ENCODE results near the gene ZNF14.
A peak's percentile ranks its signal among the peaks of the same experiment; 100 is the strongest.
"Not testable (repeated sequence)": the region's sequence is repeated elsewhere in the genome, so short reads cannot be mapped to it uniquely, and the experiment has no call there.

ZNF14 gene

GRCh38 chr19:19732579-19733501 is at the start of gene ZNF14:
Gene ZNF14, minus strand, starts transcription at chr19:19733112. Its CDS starts 154 bp downstream, at chr19:19732958.
- peak; percentile 100 for DNase-seq (ENCODE audit: low spot score)

- not testable (repeated sequence) for DNase-seq (ENCODE audit: low spot score)
Measured at GRCh38 chr19:19781791-19782190, 48.9 kb upstream of the ZNF14 start.

GRCh38 chr19:19778666-19779065 is 45.8 kb upstream of the ZNF14 start:
- DNase-seq (ENCODE audit: low spot score), result no peak

GRCh38 chr19:19777692-19778091 is 44.8 kb upstream of the ZNF14 start:
- DNase-seq (ENCODE audit: low spot score), result no peak

GRCh38 chr19:19776206-19777008 is 43.5 kb upstream of the ZNF14 start:
- peak; percentile 97 for DNase-seq (ENCODE audit: low spot score)

- no peak for DNase-seq (ENCODE audit: low spot score)
Measured at GRCh38 chr19:19775891-19776205, 42.9 kb upstream of the ZNF14 start.

- DNase-seq (ENCODE audit: low spot score), result no peak
Measured at GRCh38 chr19:19774354-19775033, 41.6 kb upstream of the ZNF14 start.

- not testable (repeated sequence) for DNase-seq (ENCODE audit: low spot score)
Measured at GRCh38 chr19:19771963-19772362, 39.1 kb upstream of the ZNF14 start.

- not testable (repeated sequence) for DNase-seq (ENCODE audit: low spot score)
Measured at GRCh38 chr19:19769971-19770370, 37.1 kb upstream of the ZNF14 start.

- no peak for DNase-seq (ENCODE audit: low spot score)
Measured at GRCh38 chr19:19758164-19758563, 25.3 kb upstream of the ZNF14 start.

- peak; percentile 9 for DNase-seq (ENCODE audit: low spot score)
Measured at GRCh38 chr19:19752760-19753403, 20.0 kb upstream of the ZNF14 start.

- no peak for DNase-seq (ENCODE audit: low spot score)
Measured at GRCh38 chr19:19751846-19752245, 18.9 kb upstream of the ZNF14 start.

- DNase-seq (ENCODE audit: low spot score), result no peak
Measured at GRCh38 chr19:19750842-19751790, 18.2 kb upstream of the ZNF14 start.

- DNase-seq (ENCODE audit: low spot score), result peak; percentile 7
Measured at GRCh38 chr19:19749908-19750841, 17.3 kb upstream of the ZNF14 start.

- DNase-seq (ENCODE audit: low spot score), result peak; percentile 9
Measured at GRCh38 chr19:19749117-19749907, 16.4 kb upstream of the ZNF14 start.

GRCh38 chr19:19748249-19748938 is 15.5 kb upstream of the ZNF14 start:
- peak; percentile 8 for DNase-seq (ENCODE audit: low spot score)

- DNase-seq (ENCODE audit: low spot score), result no peak
Measured at GRCh38 chr19:19747357-19748220, 14.7 kb upstream of the ZNF14 start.

Data from AG20443 (cell line).